HG03432 (cell line): ENCODE data around the gene ERC2.

ENCODE experiments used
- ATAC-seq: cut with Tn5 transposase; IDR thresholded peaks from one replicate; pipeline ENCODE4 v1.9.1; 2021; ENCODE audit warnings: mild to moderate bottlenecking, moderate library complexity; ENCODE audit not compliant: unreplicated experiment

Gene ERC2

DNA sequence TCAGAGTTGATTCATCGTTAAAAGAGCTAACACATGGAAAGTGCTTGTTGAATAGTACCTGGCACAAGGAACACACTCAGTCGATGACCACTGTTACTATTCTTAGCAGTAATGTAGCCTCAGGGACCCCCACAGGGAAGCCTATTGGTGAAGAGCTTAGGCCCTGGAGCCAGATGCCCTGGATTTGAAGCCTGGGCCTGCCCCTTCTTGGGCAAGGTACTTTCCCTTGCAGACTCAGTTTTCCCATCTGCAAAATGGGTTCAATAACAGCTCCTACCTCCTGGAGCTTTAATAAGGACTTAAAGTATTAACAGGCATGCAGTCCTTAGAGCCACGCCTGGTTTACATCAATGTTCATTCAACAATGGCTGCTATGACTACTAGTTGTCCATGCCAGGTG lies 884.2 kb downstream of the ERC2 start:
- ATAC-seq, result no peak

DNA sequence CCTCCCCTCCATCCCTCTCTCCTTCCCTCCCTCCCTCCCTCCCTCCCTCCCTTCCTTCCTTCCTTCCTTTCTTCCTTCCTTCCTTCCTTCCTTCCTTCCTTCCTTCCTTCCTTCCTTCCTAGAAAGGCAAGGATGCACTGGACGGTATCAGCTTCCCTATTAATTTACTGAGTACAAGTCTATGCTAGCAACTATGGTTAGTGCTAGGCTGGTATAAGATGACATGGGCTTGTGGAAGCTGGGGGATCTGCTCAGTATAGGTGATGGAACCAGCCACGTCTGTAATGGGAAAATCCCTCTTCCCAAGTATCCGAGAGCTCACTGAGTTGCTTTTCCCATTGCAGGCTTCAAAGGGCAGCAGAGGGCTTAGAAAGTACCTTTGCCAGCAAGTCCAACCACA lies 884.8 kb downstream of the ERC2 start:
- ATAC-seq, result no peak

DNA sequence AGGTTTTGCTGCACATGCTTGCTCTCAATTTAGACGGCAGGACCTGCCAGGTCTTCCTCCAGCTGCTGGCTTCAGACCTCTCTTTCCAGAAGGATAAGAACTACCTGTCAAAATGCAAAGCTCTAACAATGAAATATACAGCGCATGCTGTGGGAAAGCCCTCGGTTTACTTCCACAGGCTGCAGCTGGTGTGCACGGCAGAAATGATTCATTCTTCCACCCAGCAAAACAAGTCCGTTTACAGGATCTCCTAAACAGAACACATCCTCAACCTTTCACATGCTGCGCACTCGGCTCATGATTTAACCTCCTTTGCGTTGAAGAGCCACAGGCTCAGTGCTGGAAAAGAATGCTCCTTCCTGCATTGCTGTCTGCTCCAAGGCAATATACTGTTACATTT lies 888.8 kb downstream of the ERC2 start:
- ATAC-seq, result no peak

DNA sequence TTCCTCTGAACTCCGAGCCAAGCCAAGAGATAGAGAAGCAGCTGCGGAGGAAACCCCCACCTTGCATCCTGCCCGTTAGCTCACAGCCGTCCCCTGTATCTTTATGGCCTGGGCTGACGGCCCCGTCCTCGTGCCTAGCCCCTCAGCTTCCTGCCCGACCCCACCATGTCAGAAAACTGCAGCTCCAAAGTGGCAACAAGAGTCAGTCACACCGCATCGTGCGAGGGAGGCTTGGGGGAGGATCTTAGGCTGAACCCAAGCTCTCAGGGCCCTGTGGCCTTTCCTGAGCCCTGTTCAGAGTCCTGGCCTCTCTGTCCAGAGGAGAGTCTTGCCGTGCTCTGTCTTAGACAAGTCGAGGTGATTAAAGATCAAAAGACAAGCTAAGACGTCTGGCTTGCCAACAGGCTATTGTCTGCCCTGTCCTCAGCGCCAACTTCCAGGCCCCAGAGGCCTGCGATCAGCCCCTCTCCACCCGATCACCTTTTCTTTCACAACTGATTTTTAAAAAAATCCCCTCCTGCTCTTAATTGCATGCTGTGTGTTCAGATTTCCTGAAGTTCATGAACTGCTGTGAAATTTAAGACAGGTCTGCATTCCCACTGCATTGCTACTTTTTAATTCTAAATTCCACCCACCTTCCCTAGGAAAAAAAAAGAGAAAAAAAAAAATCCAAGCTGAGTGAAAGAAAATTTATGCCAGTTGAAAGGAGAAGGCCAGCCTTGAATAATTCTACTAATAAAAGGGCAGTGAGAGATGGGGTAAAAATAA lies 891.5 kb downstream of the ERC2 start:
- no peak for ATAC-seq

DNA sequence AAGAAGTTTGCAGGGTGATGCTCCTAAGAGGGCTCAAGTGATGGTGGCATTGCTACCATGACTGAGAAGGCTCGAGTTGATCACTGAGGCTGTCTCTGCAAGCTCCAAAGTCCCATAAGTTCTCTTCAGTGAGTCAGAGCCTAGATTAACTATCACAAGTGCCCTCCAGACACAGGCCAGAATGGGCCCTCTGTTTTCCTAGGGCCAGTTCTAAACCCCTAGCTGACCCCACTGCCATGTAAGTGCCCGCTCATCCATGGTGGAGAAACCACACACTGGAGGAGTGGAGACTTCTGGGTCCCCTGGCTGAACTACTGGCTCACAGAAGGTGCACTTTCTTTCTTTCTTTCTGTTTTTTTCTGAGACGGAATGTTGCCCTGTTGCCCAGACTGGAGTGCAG lies 893.6 kb downstream of the ERC2 start:
- ATAC-seq, result no peak

DNA sequence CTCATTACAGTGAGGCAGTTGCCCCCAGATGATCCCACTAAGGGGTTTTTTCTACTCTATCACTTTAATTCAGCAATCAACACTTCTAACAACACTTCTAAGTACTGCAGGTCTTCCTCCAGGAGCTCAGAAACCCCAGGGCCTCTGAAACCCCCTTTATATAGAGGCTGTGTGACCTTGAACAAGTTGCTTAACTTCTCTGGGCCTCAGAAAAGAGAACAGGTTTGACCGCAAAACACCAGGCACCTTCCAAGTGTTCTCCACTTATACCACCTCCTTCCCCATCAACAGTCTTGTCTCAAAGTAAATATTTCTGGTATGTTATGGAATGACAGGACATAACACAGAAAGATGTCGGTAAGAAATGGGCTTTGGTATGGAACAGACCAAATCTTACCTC lies 895.5 kb downstream of the ERC2 start:
- no peak for ATAC-seq

DNA sequence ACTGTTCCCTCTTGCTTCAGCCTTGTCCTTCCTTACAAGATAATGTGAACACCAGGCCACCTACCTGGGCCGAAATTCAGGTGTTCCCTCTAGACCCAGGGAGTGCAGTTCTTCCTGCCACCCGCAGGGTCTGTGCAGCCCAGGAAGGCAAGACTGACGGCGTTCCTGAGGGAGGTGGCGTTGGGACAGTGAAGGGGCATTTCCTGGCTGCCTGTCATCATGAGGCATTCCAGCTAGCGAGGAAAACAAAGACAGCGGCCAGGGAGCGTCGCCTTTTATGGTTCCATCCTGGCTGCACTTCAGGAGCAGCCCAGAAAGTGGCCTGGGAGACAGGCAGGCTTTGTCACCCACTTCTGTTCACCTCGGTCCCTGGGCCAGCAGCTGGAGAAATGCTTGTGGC lies 896.4 kb downstream of the ERC2 start:
- ATAC-seq, result no peak

DNA sequence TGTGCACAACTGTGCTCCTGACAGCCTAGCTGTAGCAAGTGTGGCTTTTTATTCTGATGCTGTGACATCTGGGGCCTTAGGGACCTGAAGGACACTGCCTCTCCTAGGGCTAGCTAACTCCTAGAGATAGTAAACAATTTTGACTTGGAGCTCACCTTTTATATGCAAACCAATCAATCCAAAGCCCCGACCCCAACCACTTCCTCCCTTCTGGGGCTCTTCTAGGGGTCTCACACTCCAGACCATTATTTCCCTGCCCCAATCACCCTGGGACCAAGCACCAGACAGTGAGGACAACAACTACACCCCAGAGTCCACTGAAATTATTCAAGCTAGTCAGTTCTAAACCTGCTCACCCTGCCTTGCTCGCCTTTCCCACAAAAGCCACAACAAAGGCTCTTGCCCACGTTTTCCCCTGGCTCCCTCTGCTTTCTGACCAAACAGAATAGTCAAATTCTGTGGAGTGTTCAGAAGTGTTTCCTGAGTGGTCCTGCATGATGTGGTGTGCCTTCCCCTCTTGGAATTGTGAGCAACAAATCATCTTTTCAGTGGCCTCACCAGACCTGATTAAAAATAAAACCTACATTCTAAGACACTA lies 897.0 kb downstream of the ERC2 start:
- peak; percentile 58 for ATAC-seq

DNA sequence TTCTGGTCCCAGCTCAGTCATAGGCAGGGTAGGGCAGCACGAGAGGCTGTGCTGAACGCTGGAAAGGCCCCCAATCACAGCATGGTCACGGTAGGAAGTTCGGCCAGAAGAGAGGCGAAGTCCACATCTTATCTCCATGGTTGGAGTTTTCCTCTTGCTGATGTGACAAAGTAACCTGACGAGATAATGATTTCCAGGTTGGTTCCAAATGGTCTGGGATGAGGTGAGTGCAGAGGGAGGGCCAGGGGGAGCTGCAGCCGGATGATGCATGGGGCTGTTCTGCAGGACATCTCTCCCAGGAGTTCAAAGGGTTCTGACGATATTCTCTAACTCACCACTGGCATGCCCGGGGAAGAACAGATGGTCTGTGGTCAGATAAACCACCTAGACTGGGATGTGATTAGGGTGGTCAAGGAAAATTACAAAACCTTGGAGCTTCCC lies 898.0 kb downstream of the ERC2 start:
- no peak for ATAC-seq

DNA sequence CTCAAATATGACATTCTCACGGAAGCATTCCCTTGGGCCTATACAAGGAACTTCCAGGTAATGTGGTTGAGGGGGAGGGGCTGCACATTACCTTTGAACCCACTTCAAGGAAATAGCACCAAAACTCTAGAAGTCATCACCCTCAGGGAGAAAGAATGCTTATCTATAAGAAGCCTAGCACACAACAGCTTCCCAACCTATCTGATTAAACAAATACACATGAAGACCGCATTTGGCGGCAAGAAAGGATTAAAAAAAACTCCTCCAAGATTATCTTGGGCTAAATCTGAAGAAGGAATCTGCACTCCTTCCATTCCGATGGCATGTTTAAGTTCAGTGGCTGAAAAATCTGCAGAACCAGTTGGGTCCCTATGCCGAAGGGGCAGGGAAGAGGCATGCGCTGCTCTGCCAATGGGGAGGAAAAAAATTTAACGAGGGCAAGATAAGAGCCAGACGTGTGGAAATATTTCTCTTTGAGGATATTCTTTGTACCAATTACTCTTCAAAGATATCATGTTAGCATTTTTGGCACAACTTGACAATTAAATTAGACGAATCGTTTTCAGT lies 899.2 kb downstream of the ERC2 start:
- no peak for ATAC-seq

DNA sequence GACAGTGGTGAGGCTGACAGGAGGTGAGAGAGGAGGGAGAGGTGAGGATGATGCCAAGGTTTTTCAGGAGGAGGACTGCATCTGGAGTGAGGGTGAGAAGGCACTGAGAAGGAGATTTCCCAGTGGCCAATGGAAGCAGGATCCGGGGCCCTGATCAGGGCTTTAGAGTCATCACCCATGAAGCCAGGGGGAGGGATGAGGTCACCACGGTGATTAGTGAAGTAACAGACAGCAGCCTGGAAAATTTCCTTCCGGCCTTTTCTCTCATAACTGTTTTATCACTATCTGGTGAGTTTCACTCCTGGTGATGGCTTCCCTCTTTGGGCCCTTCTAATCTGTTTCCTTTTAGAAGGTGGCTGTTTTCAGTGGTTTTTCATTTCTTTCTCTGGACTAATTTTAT lies 900.7 kb downstream of the ERC2 start:
- no peak for ATAC-seq

DNA sequence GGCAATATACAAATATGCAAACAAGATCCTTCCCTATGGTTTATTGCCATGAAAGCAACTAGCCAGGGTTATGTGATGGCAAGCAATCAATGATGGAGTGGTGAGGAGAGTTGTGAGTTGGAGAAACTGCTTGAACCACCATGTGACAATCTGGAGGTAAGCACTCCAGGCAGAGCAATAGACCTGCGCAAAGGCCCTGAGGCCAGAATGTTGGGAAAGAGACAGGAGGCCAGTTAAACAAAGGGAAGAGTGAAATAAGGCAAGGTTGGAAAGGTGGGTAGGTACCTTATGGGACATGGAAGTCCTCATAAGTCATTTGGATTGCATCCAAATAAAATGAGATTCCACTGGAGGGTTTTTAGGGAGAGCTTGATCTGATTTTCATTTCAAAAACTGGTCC lies 901.1 kb downstream of the ERC2 start:
- ATAC-seq, result no peak

DNA sequence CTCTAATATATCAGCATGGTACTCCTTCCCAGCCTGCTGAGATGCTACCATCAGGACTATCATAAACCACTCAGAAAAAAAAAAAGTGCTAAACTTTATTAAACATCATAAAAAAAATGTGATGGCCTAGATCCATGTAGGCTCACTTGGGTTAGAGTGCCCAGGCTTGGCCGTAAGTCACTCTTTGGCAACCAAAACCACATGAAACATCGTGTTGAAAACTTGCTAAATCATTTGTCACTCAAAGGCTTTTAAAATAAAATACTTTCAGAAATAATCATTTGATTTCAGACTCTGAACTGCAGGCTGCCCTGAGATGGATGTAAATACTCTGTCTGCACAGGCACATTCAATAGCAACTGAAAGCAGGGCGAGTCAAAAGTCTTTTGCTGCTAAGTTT lies 902.7 kb downstream of the ERC2 start:
- ATAC-seq, result no peak

DNA sequence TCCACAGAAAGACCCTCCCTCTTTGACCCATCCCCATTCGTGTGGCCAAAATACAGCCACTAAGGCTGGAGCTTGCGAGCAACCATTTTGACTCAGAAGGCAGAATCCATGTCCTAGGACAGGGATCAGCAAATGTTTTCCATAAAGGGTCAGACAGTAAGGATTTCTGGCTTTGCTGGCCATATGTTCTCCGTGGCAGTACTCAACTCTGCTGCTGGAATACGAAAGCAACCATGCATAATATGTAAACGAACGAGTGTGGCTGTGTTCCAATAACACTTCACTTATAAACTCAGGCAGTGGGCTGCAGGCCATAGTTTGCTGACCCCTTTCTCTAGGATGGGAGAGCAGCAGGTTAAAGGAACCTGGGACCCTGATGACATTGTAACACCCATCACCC lies 903.5 kb downstream of the ERC2 start:
- ATAC-seq, result no peak

DNA sequence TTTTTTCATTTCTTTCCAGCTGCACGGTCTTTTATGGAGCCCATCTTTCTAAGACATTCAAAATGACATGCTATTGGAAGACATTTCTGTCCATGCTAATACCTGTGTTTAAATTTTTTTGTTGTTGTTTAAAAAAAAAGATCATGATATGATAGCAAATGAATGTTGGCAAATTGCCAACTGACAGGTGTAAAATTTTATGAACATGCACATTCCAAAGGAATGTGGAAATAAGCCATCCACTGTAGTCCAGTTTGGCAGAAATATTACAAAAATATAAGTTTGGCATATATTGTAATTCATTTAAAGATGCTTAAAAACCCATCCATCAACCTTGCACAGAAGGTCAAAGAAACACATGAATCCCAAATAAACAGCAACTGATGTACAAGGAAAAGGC lies 905.6 kb downstream of the ERC2 start:
- ATAC-seq, result no peak

DNA sequence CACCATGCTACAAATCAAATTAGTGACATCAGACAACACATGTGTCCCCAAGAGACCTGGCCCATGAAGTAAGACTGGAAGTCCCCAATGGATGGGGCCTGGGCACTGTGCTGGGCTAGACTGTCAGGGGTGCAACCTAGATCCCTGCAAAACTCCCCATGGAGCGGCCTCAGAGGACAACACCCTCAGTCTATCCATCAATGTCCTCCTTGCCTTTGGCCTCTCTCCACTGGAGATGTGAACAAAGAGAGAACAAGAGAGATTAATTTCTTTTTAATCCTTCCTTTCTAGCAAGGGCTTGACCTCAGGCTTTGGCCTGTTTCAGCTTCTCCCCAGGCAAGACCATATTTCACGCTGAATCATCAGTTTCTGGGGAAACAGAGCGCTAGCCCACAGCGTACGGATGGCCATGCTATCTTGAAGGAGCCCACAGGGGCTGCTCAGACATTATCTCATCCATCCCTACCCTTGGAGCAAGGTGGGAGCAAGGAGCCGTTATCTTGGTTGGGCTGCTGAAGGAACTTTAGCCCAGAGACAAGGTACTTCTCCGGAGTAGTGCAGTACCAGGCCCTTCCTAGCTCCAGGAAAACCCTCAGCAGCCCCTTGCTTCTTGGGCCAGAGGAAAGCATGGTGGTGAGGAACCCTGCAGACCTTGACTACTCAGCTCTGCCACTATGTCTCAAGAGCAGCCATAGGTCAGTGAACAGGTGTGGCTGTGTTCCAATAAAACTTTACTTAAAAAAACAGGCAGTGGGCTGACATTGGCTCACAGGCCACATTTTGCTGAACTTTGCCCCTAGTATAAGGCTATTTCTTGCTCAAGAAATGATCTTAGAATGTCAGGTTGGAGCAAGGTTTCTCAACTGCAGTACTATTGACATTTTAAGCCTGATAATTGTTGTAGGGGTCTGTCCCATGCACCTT lies 908.5 kb downstream of the ERC2 start:
- ATAC-seq, result no peak

DNA sequence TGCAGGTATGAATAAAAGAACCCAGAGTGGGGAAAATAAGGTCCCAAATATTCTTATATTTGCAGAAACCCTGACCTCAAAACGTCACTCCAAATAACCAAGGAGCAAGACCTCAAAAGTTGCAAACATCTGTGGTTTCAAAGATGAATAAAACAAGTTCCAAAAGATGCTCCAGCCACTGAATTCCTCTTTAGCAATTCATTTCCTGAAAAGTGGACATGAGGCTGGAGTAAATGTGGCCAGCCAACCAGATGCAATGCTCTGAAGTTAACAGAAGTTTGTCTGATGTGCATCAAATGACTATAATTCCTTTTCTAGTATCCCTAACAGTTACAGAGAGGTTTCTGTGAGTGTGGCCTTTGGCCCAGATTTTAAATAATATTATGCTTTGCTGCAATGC lies 910.0 kb downstream of the ERC2 start:
- ATAC-seq, result no peak

DNA sequence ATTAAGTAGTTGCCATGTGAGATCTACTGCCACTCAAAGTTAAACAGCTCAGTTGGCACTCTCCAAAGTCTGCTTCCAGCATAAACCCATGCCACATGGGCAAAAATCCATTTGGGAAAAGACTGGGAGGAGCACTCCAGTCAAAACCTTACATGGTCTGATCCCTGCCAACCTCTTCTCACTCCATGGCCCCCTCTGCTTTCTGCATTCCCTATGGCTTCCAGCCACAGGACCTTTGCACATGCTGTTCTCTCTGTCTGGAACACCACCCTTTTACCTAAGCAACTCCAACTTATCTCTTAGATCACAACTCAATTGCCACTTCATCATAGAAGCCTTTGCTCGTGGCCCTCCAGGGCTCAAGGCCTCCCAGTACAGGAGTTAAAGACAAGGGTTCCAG lies 910.7 kb downstream of the ERC2 start:
- no peak for ATAC-seq

DNA sequence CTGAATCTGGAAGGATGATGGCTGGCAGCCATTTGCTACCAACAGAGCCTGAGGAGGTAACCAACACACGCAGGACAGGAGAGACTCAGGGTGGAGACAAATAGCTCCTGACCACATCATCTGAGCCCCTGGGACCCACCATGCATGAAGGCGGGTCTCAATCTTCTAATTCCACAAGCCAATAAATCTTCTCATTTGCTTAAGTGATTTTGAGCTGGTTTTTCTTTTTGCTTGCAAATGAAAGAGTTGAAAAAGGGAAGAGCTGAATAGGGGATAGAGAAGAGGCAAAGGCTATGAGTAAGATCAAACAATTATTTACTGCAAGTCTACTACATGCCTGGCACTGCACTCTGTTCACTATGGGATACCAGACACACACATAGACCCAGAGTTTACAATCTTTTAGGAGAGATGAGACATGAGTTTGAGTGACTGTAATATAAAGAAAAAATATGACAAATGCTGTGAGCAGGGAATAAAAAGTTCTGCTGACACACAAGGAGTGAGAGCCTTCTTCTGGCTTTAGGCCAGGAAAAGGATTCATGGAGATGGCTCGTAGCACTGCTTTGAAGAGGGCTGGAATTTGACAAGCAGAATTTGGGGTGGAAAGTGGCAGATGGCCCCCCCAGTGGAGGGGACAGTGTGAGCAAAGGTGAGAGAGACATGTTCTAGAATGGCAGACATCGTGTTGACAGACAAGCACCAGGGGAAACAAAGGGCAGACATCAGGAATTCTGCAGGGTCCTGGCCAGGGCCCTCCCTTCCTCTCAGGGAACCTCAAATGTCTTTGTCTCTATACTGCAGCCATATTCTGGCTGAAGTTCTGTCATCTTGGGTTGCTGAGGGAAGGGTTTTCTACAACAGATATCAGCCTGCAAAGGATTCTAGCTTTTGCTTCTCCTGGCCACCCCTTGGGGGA lies 911.4 kb downstream of the ERC2 start:
- no peak for ATAC-seq

DNA sequence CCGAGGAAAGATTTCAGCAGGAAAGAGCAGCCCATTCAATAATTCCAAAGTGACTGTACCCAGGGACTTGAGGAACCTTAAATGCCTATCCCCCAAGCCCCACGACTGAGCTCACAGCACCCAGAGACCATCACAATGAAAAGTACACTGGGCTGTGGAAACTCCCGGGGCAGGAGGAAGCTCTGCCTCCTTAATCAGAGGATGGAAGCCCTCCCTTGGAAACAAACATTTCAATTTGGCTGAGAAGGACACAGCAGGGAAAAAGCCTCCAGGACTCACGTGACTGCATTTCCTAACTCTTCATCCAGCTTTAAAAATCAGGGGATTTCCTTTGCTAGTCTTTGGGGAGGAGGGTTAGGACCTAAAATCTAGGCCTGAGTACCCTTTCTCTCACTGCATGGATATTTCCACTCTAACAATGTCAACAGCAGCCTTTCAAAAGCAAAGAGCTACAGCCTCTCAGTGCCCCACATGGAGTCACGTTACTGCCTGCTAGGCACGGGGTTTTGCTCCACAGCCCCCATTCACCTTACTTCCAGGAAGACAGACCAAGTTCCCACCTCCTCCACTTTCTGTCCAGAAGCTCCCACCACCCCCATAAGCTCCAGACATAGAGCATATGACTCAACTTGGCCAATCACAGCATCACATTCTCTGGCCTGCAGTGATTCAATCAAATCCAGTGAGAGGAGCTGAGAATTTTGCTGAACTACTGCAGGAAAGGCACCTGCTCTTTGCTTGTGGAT lies 912.2 kb downstream of the ERC2 start:
- no peak for ATAC-seq
